Measurements from ENCODE around the gene PLD3.

Gene PLD3

GRCh38 chr19:40424637-40425449, 76.3 kb downstream of the PLD3 start:
- H3K27ac ChIP-seq, result peak overlapping the region; percentile 99

GRCh38 chr19:40425450-40426287, 77.2 kb downstream of the PLD3 start, which contains the start of gene SERTAD1:
SERTAD1 (minus strand) TSS chr19:40425992; CDS start chr19:40423546, 2,446 bp downstream.
- peak within 1 kb of the TSS; percentile 99 for H3K27ac ChIP-seq
- peak; percentile 93 for TF ChIP-seq CTCF (IDR thresholded peaks at IDR 0.05)
- no peak for TF ChIP-seq ZFX (IDR thresholded peaks at IDR 0.05; ENCODE audit: borderline replicate concordance)

More at GRCh38 chr19:40424637-40425449, 76.3 kb downstream of the PLD3 start:
- no peak for TF ChIP-seq CTCF (IDR thresholded peaks at IDR 0.05)
- no peak for TF ChIP-seq ZFX (IDR thresholded peaks at IDR 0.05; ENCODE audit: borderline replicate concordance)

All from 22Rv1 (cell line).